ENCODE data around the gene MED15. TPM values are rescaled to one million over a fixed set of nuclear protein-coding genes. Genes with fewer than 3 reads are reported as not detected.

Gene MED15
- total and polyA plus RNA-seq, 2 of the 4 experiments (the other 2 are of a cell fraction), result 19.0 to 68.8 TPM

GRCh38 chr22:20506543-20507252, 712 bp upstream of the MED15 start (continued):
- TF ChIP-seq CTCF (conservative IDR thresholded peaks at IDR 0.05; ENCODE audit: low read depth, low read length), result no peak

All from IMR-90 (cell line).